ENCODE data around the gene TK2.

Gene TK2

DNA sequence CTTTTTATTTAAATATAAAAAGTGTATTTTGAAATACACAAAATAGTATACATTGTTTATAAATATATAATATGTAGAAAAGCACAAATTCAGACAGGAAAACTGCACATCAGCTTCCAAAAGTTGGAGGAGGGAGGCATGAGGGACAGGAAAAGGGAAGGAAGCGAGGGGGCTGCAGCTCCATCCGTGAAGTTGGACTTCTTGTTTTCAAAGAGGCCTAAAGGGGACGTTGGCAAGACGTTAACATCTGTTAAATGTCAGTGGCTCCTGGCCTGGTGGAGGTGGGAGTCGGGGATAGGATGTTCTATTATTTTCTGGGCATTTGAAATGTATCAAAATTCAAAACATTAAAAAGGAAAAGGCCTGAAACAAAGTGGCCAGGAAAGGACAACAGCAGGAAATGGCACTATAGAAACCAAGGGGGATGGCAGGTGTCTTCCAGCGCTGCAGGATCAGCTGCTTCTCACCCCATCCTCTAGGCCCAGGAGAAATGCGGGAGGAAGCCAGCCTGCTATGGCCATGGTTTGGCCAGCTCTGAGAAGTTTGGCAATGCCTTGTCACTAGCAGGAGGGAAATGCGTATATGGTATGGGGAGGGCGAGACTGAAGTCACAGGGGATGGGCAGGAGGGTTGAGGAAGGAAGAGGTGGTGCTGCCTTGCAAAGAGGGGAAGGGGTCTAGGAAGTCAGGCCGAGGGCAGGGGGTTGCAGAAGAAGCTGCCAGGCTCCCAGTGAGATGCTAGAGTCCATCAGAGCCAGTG lies 35.7 kb upstream of the TK2 start:
- Histone ChIP-seq H3K4me1 (ENCODE audit: insufficient read depth, low read length) (peaks cover 7% of the 10 kb centered on the region), H3K27me3 (ENCODE audit: insufficient read depth, low read length) (no peaks in the 10 kb centered on the region; the same call in 1 of the 2 replicates), H3K27ac (ENCODE audit: low read length) (no peak overlapping the region), H3K9ac (ENCODE audit: low read depth, low read length) (no peak overlapping the region), H3K4me3 (ENCODE audit: low read length) (no peak overlapping the region), H3K36me3 (ENCODE audit: insufficient read depth, low read depth, low read length) (no peaks in the 10 kb centered on the region), H3K9me3 (ENCODE audit: insufficient read depth, low read depth, low read length) (no peaks in the 10 kb centered on the region)

DNA sequence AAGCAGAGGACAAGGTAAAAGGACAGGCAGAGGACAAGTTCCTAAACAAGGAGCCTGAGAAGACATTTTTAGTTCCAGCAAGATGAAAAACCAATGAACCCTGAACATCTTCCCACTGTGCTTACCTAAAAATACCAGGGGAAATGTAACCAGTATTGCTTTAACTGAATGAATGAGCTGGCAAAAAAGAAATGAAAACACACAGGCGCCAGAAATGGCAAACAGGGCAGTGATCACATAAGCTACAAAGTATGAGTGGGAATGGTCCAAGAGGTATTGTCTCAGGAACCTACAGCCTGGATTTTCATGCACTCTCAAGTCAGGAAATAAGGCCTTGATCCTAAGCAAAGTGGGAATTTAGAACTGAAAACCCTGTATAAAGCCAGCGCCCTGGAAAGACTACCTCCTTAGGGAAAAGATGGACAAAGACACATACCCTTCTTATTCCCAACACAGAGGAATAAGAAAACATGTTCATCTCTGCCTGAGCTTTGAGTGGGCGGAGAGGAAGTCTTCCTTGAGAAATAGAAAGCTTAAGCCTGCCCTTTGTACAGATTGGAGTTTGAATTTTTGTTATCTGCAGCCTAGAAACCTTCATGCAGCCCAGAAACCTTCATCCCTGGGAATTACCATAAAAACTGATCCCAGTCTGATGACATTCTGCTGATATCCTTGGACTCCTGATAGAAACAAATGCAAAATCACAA lies 31.5 kb upstream of the TK2 start:
- Histone ChIP-seq H3K36me3 (ENCODE audit: insufficient read depth, low read depth, low read length) (no peaks in the 10 kb centered on the region), H3K27me3 (ENCODE audit: insufficient read depth, low read length) (peaks cover 37% of the 10 kb centered on the region; the same call in 1 of the 2 replicates), H3K27ac (ENCODE audit: low read length) (no peak overlapping the region), H3K9me3 (ENCODE audit: insufficient read depth, low read depth, low read length) (no peaks in the 10 kb centered on the region), H3K4me1 (ENCODE audit: insufficient read depth, low read length) (peaks cover 17% of the 10 kb centered on the region), H3K9ac (ENCODE audit: low read depth, low read length) (no peak overlapping the region), H3K4me3 (ENCODE audit: low read length) (no peak overlapping the region)

DNA sequence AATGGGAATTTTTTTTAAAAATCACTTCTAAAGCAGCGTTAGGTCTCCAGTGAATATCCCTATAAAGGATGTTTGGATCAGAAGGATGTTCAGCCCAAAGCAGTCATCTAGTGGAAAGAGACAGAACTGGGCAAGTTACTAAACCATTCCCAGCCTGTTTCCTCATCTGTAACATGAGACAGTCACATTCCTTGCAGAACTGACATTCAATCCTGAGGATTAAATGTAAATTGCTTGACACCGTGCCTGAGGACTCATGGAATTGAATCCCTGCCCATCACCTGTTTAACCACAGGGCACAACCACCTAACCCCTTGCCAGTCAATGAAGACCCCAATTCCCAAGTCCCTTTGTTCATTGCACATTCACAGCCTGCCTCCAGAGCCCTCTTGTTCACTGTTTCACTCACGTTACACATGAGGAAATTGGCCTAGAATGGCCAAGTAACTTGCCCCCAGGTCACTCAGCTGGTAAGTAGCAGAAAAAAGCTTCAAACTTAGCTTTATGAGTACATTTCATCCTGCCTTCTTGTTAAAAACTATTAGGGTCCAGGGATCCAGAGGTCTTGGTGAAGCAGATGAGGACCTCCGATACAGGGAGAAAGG lies 30.8 kb upstream of the TK2 start:
- no peak overlapping the region for H3K27ac ChIP-seq (ENCODE audit: low read length)

DNA sequence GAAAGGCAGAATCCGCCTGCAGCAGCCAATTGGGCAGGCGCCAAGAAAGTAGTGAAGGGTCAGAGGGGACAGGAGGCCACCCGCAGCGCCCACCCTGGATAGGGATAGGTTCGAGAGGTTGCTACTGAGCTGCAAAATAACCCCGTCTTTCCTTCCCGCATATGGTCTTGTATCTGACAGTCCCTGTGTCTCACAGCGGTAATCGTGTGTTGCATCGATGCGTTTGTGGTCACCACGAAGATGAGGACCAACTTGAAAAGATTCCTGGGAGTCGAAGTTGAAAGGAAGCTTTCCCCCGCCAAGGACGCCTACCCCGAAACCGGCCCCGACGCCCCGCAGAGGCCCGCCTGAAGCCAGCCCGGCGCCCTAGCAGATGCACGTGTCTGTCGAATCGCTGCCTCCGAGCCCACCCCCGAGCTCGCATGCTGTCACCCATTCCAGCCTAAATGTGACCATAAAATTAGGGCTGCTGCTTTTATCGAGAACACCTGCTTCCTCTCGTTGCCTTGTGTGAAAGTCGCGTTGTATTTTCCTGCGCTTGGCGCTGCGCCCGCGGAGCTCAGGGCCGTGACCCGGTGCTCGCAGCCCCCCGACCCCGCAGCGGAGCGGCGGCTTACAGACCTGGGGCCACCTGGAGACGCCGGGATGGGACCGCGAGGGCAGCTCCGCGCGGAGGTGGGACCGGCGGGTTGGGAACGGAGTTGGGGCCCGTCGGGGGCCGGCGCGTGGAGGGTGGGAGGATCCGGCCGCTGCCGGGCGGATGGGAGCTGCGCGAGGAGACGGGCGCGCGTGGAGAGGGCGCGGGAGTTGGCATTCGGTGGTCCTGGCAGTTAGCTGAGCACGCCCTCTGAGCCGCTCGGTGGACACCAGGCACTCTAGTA lies 29.0 kb upstream of the TK2 start, which contains the start of gene CMTM2:
CMTM2 (plus strand) TSS at position 813 of the 881 bp plus-strand sequence. CDS start 145 bp downstream, outside the sequence.
- Histone ChIP-seq H3K4me3 (ENCODE audit: low read length) (peak within 1 kb of the TSS; percentile 35; the same call in 1 of the 2 replicates), H3K27me3 (ENCODE audit: insufficient read depth, low read length) (peaks cover 37% of the 10 kb centered on the region; the same call in 1 of the 2 replicates), H3K9me3 (ENCODE audit: insufficient read depth, low read depth, low read length) (no peaks in the 10 kb centered on the region), H3K27ac (ENCODE audit: low read length) (no peak within 1 kb of the TSS), H3K36me3 (ENCODE audit: insufficient read depth, low read depth, low read length) (no peaks in the 10 kb centered on the region), H3K9ac (ENCODE audit: low read depth, low read length) (no peak within 1 kb of the TSS), H3K4me1 (ENCODE audit: insufficient read depth, low read length) (peaks cover 17% of the 10 kb centered on the region)

More for the DNA sequence above, 30.8 kb upstream of the TK2 start:
- Histone ChIP-seq H3K4me1 (ENCODE audit: insufficient read depth, low read length) (peaks cover 17% of the 10 kb centered on the region), H3K9me3 (ENCODE audit: insufficient read depth, low read depth, low read length) (no peaks in the 10 kb centered on the region), H3K36me3 (ENCODE audit: insufficient read depth, low read depth, low read length) (no peaks in the 10 kb centered on the region), H3K4me3 (ENCODE audit: low read length) (no peak overlapping the region), H3K9ac (ENCODE audit: low read depth, low read length) (no peak overlapping the region), H3K27me3 (ENCODE audit: insufficient read depth, low read length) (peaks cover 37% of the 10 kb centered on the region; the same call in 1 of the 2 replicates)

GRCh38 chr16:66576296-66576695 lies 26.4 kb upstream of the TK2 start:
- H3K9me3 ChIP-seq (ENCODE audit: insufficient read depth, low read depth, low read length), result no peaks in the 10 kb centered on the region
- H3K4me3 ChIP-seq (ENCODE audit: low read length), result no peak overlapping the region
- H3K27me3 ChIP-seq (ENCODE audit: insufficient read depth, low read length), result peaks cover 37% of the 10 kb centered on the region; the same call in 1 of the 2 replicates
- no peak overlapping the region for H3K9ac ChIP-seq (ENCODE audit: low read depth, low read length)
- H3K27ac ChIP-seq (ENCODE audit: low read length), result no peak overlapping the region
- H3K36me3 ChIP-seq (ENCODE audit: insufficient read depth, low read depth, low read length), result no peaks in the 10 kb centered on the region
- H3K4me1 ChIP-seq (ENCODE audit: insufficient read depth, low read length), result peaks cover 17% of the 10 kb centered on the region

GRCh38 chr16:66575060-66575459 lies 25.1 kb upstream of the TK2 start:
- H3K4me1 ChIP-seq (ENCODE audit: insufficient read depth, low read length), result peaks cover 4% of the 10 kb centered on the region
- no peaks in the 10 kb centered on the region for H3K36me3 ChIP-seq (ENCODE audit: insufficient read depth, low read depth, low read length)
- H3K27me3 ChIP-seq (ENCODE audit: insufficient read depth, low read length), result peaks cover 33% of the 10 kb centered on the region; the same call in 1 of the 2 replicates
- H3K9me3 ChIP-seq (ENCODE audit: insufficient read depth, low read depth, low read length), result no peaks in the 10 kb centered on the region
- no peak overlapping the region for H3K9ac ChIP-seq (ENCODE audit: low read depth, low read length)
- H3K27ac ChIP-seq (ENCODE audit: low read length), result no peak overlapping the region
- no peak overlapping the region for H3K4me3 ChIP-seq (ENCODE audit: low read length)

DNA sequence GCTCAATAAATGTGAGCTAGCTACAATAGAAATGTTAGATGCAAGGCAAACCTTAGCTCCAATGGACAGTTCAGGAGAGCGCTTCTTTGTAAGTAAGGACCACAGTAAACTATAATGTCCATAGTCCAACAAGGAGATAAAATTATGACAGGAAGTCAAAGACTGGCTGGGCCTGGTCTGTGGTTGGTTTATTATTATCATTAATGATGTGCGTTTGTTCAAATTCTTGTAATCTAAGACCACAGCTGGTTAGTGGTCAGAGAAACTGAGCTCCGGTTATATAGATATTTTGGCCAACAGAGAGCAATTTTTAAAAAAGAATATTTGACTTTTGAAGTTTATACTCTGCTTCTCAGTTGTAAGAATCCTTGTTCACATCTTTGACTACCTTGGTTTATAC lies 24.6 kb upstream of the TK2 start:
- H3K9me3 ChIP-seq (ENCODE audit: insufficient read depth, low read depth, low read length), result no peaks in the 10 kb centered on the region
- H3K4me3 ChIP-seq (ENCODE audit: low read length), result no peak overlapping the region
- H3K9ac ChIP-seq (ENCODE audit: low read depth, low read length), result no peak overlapping the region
- H3K27ac ChIP-seq (ENCODE audit: low read length), result no peak overlapping the region
- peaks cover 28% of the 10 kb centered on the region; the same call in 1 of the 2 replicates for H3K27me3 ChIP-seq (ENCODE audit: insufficient read depth, low read length)
- peaks cover 3% of the 10 kb centered on the region; the same call in 1 of the 2 replicates for H3K4me1 ChIP-seq (ENCODE audit: insufficient read depth, low read length)
- no peaks in the 10 kb centered on the region for H3K36me3 ChIP-seq (ENCODE audit: insufficient read depth, low read depth, low read length)

DNA sequence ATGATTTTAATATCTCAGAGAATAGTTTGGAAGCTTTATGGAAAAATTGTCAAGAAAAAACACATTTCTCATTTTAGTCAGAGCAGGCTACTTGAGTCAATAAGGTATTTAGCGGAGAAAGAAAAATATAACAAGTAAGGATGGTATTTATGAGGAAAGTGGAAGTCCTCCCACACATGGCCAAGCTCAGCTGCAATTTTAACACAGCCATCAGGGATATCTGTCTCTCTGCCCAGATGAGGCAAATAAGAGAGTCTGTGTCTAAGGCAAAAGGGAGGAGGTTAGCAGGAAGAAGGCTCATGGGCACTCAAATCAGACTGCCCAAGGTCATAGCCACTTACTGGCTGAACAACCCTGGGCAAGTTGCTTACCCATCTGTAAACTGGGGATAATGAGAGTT lies 24.2 kb upstream of the TK2 start:
- no peaks in the 10 kb centered on the region for H3K36me3 ChIP-seq (ENCODE audit: insufficient read depth, low read depth, low read length)
- peaks cover 3% of the 10 kb centered on the region; the same call in 1 of the 2 replicates for H3K4me1 ChIP-seq (ENCODE audit: insufficient read depth, low read length)
- peaks cover 23% of the 10 kb centered on the region; the same call in 1 of the 2 replicates for H3K27me3 ChIP-seq (ENCODE audit: insufficient read depth, low read length)
- no peak overlapping the region for H3K4me3 ChIP-seq (ENCODE audit: low read length)
- no peaks in the 10 kb centered on the region for H3K9me3 ChIP-seq (ENCODE audit: insufficient read depth, low read depth, low read length)
- H3K27ac ChIP-seq (ENCODE audit: low read length), result no peak overlapping the region
- no peak overlapping the region for H3K9ac ChIP-seq (ENCODE audit: low read depth, low read length)

GRCh38 chr16:66572356-66572755 lies 22.4 kb upstream of the TK2 start:
- H3K4me1 ChIP-seq (ENCODE audit: insufficient read depth, low read length), result no peaks in the 10 kb centered on the region
- no peak overlapping the region for H3K27ac ChIP-seq (ENCODE audit: low read length)
- no peak overlapping the region for H3K4me3 ChIP-seq (ENCODE audit: low read length)
- H3K9me3 ChIP-seq (ENCODE audit: insufficient read depth, low read depth, low read length), result no peaks in the 10 kb centered on the region
- no peak overlapping the region for H3K9ac ChIP-seq (ENCODE audit: low read depth, low read length)
- peaks cover 6% of the 10 kb centered on the region; the same call in 1 of the 2 replicates for H3K27me3 ChIP-seq (ENCODE audit: insufficient read depth, low read length)
- no peaks in the 10 kb centered on the region for H3K36me3 ChIP-seq (ENCODE audit: insufficient read depth, low read depth, low read length)

GRCh38 chr16:66569827-66570405 lies 20.0 kb upstream of the TK2 start:
- Histone ChIP-seq H3K27me3 (ENCODE audit: insufficient read depth, low read length) (no peaks in the 10 kb centered on the region), H3K4me1 (ENCODE audit: insufficient read depth, low read length) (no peaks in the 10 kb centered on the region), H3K36me3 (ENCODE audit: insufficient read depth, low read depth, low read length) (no peaks in the 10 kb centered on the region; the same call in 1 of the 2 replicates), H3K9me3 (ENCODE audit: insufficient read depth, low read depth, low read length) (no peaks in the 10 kb centered on the region), H3K9ac (ENCODE audit: low read depth, low read length) (no peak overlapping the region), H3K27ac (ENCODE audit: low read length) (no peak overlapping the region), H3K4me3 (ENCODE audit: low read length) (no peak overlapping the region)

Measured in iPS-20b (cell line).